Astrocyte of the spinal cord (primary cell): ENCODE results near the gene SORCS2.

Experiments
- DNase-seq: peaks from one replicate; pipeline ENCODE4 v3.0.0; 2011; ENCODE audit warnings: low read depth, low spot score
- H3K4me3 ChIP-seq: 2 replicates; pipeline ENCODE4 v1.5.1; 2011; ENCODE audit warnings: low read depth, mild to moderate bottlenecking, low read length, moderate library complexity
- in situ Hi-C: cut with HindIII; loops from 2 replicates; pipeline ENCODE4 v1.10.0; 2017; ENCODE audit warnings: low sequenced_read_pairs
- TF ChIP-seq, protein P1 (sequence below): IDR thresholded peaks from 2 replicates; pipeline ENCODE4 v1.5.1; 2012; ENCODE audit warnings: low read depth, mild to moderate bottlenecking, low read length, inconsistent platforms

Gene SORCS2

DNA sequence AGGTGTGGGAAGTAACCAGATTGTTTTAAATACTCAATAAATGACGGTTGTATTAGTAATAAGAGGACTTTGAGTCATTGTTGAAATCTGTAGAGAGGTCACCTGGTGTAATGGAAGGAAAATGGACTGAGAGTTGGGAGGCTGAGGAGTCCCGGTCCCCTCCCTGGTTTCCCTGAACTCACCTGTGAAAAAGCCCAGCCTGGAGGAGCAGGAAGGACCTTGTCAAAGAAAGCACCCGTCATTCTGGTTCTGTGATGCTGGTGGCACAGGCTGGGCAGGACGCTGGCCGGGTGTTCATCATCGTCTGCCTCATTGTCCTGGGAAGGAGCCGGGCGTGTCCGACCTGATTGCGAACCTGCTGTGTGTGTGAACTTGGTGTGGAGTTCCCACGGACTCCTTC lies 70.8 kb downstream of the SORCS2 start:
- TF ChIP-seq, protein P1, sequence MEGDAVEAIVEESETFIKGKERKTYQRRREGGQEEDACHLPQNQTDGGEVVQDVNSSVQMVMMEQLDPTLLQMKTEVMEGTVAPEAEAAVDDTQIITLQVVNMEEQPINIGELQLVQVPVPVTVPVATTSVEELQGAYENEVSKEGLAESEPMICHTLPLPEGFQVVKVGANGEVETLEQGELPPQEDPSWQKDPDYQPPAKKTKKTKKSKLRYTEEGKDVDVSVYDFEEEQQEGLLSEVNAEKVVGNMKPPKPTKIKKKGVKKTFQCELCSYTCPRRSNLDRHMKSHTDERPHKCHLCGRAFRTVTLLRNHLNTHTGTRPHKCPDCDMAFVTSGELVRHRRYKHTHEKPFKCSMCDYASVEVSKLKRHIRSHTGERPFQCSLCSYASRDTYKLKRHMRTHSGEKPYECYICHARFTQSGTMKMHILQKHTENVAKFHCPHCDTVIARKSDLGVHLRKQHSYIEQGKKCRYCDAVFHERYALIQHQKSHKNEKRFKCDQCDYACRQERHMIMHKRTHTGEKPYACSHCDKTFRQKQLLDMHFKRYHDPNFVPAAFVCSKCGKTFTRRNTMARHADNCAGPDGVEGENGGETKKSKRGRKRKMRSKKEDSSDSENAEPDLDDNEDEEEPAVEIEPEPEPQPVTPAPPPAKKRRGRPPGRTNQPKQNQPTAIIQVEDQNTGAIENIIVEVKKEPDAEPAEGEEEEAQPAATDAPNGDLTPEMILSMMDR, result no peak
- DNase-seq, result no peak
- H3K4me3 ChIP-seq, result no peak overlapping the region
- in situ Hi-C loops, result no loop called here

DNA sequence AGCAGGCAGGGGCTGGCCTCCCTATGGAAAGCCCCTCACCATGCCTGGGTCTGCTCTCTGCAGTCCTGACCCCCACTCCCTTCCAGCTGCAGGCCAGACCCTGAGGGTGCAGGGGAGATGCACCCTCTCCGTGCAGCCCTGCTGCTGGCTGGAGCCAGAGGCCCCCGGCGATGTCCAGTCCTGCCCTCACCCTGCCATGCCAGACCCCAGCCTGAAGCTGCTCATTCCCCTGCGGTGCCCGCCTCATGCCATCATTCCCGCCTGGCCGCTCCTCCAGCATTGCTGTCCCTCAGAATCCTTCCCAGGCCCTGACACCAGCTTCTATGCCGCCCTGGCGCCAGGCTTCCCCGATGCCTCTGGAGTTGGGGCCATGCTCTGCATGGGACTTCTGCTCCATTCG lies 72.4 kb downstream of the SORCS2 start:
- in situ Hi-C loops, result no loop called here

DNA sequence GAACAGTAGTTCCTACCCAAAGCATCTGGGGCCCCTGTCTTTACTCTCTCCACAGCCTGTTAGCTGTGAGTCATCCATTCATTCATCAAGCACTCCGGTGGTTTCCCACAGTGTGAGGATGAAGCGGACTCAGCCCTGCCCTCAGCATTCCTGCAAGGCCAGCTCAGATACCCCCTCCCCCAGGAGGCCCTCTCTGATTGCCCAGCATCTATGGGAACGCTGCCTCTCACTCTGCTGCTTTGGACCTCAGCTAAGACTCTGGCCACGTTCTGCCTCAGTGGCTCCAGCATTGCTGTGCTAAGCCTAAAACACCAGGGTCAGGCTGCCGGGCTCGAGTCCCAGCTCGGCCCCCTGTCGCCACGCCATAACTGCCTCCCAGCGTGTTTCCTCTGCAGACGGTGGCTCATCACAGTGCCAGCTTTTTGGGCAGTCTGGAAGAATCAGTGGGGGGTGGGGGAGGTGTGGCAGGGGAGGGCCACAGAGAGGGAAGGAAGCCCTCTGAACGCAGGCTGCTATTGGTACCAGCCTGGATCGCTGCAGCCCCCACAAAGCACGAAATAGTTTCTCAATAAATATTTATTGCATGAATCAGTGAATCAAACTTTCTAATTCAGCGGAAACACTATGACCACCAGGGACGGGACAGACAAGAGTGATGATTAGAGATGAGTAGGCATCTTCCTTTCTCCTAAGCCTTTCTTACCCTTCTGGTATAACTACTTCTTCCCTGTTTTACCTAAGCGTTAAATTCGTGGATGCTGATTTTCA lies 74.4 kb downstream of the SORCS2 start:
- TF ChIP-seq, protein P1, result no peak
- in situ Hi-C loops, result no loop called here
- no peak overlapping the region for H3K4me3 ChIP-seq
- peak; percentile 77 for DNase-seq

More for the DNA sequence above, 72.4 kb downstream of the SORCS2 start:
- no peak for DNase-seq
- H3K4me3 ChIP-seq, result no peak overlapping the region
- TF ChIP-seq, protein P1, result no peak

DNA sequence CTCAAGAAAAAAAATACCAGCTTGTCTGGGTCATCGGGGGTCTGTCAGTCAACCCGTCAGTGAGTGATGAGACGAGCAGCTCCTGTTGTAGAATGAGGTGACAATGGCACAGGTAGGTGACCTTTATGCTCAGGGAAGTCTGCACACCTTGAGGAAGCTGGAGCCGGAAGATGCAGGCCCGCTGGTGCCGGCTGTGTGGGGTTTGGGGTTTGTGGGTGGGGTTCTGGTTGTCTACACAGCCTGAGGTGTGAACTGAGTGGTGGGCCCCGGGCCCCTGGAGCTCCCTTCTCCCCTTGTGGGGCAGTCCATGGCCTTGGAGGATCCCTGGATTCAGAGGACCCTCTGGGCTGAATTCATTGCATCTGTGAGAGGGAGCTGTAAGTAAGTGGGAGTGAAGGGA lies 75.5 kb downstream of the SORCS2 start:
- no peak for DNase-seq
- TF ChIP-seq, protein P1, result no peak
- H3K4me3 ChIP-seq, result no peak overlapping the region
- in situ Hi-C loops, result no loop called here

DNA sequence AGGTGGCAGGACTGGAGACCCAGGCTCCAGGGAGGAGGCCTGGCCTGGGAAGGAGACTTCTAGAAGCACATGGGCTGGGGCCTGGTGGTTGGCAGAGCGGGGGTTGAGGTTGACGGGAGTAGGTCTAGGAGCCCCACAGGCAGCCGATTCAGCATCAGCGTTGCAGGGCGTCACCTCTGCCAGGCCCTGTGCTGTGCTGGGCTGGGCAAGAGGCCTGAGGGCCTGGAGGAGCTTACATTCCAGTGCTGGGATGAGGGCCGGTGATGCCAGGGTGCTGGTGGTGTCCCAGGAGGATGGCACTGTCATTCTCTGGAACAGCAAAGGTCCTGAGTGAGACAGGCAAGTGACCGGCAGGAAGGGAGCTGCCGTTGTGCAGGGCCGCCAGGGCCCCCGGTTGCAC lies 76.6 kb downstream of the SORCS2 start:
- TF ChIP-seq, protein P1, result no peak
- no peak for DNase-seq
- H3K4me3 ChIP-seq, result no peak overlapping the region
- in situ Hi-C loops, result no loop called here

DNA sequence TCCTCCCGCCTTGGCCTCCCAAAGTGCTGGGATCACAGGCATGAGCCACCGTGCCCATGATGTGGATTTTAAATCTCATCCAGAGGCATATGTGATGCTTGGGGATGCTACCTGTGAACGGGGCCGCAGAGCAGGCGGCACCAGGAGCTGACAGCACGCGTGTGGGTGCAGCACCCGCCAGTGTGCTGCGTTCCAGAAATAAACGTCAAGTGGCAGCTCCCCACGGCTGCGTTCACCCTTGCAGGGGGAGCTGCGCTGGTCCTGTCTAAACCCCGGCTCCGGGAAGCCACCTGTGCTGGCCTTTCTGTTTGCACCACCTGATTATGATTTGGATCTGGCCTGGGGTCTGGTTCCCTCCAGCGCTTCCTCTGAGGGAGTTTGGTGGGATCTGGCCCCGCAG lies 77.8 kb downstream of the SORCS2 start:
- H3K4me3 ChIP-seq, result no peak overlapping the region
- in situ Hi-C loops, result no loop called here
- TF ChIP-seq, protein P1, result no peak
- no peak for DNase-seq
